Bronchial epithelial cell (primary cell): ENCODE data around the gene HMCN2. TPM values are rescaled to one million over a fixed set of nuclear protein-coding genes. Genes with fewer than 3 reads are reported as not detected.
A peak's percentile ranks its signal among the peaks of the same experiment; 100 is the strongest.

ENCODE experiments used
- DNase-seq: peaks from one replicate; pipeline ENCODE4 v3.0.0-alpha.2; 2010; ENCODE audit warnings: low read depth
- FAIRE-seq: peaks from 2 replicates; lab custom pipeline; 2011; peaks lifted over from hg19 to GRCh38; lab: Jason Lieb, UNC
- H3K27me3 ChIP-seq: 2 replicates; pipeline ENCODE4 v1.5.1; 2011; ENCODE audit warnings: low read length; ENCODE audit not compliant: control insufficient read depth, insufficient read depth
- H3K36me3 ChIP-seq: 2 replicates; pipeline ENCODE4 v1.5.1; 2011; ENCODE audit warnings: low read length; ENCODE audit not compliant: control insufficient read depth, insufficient read depth
- H3K4me3 ChIP-seq: 2 replicates; pipeline ENCODE4 v1.5.1; 2011; ENCODE audit warnings: mild to moderate bottlenecking, low read depth, low read length, control low read depth
- total RNA-seq: library from RNA; depleted of rRNA; stranded (reverse); fragments of >200 nt; gene quantifications from 2 replicates; pipeline ENCODE4 v1.2.1, GENCODE V29; 2014
- TF ChIP-seq, protein P1 (sequence below): IDR thresholded peaks from 2 replicates; pipeline ENCODE4 v1.5.1; 2011; ENCODE audit warnings: mild to moderate bottlenecking, moderate library complexity, low read length, control low read depth, inconsistent platforms; ENCODE audit not compliant: insufficient read depth, severe bottlenecking

Gene HMCN2
- total RNA-seq, 1 donor from 2014 or later = under 0.01 TPM

GRCh38 chr9:130444565-130445221, 179.1 kb downstream of the HMCN2 start, which contains the start of gene ASS1:
TSS of gene ASS1 (plus strand) at chr9:130444961. CDS start at chr9:130452229, 7,268 bp downstream.
- FAIRE-seq = no peak
- Histone ChIP-seq H3K4me3 (peak within 1 kb of the TSS; percentile 62), H3K27me3 (no peaks in the 10 kb centered on the region), H3K36me3 (no peaks in the 10 kb centered on the region)
- TF ChIP-seq, protein P1, sequence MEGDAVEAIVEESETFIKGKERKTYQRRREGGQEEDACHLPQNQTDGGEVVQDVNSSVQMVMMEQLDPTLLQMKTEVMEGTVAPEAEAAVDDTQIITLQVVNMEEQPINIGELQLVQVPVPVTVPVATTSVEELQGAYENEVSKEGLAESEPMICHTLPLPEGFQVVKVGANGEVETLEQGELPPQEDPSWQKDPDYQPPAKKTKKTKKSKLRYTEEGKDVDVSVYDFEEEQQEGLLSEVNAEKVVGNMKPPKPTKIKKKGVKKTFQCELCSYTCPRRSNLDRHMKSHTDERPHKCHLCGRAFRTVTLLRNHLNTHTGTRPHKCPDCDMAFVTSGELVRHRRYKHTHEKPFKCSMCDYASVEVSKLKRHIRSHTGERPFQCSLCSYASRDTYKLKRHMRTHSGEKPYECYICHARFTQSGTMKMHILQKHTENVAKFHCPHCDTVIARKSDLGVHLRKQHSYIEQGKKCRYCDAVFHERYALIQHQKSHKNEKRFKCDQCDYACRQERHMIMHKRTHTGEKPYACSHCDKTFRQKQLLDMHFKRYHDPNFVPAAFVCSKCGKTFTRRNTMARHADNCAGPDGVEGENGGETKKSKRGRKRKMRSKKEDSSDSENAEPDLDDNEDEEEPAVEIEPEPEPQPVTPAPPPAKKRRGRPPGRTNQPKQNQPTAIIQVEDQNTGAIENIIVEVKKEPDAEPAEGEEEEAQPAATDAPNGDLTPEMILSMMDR = no peak
- no peak for DNase-seq

- no peaks in the 10 kb centered on the region for H3K36me3 ChIP-seq
- no peak for FAIRE-seq
- TF ChIP-seq, protein P1 = no peak
- peak overlapping the region; percentile 62 for H3K4me3 ChIP-seq
- peak; percentile 50 for DNase-seq
- no peaks in the 10 kb centered on the region for H3K27me3 ChIP-seq
These were observed 179.9 kb downstream of the HMCN2 start for GRCh38 chr9:130445268-130445983.

DNA sequence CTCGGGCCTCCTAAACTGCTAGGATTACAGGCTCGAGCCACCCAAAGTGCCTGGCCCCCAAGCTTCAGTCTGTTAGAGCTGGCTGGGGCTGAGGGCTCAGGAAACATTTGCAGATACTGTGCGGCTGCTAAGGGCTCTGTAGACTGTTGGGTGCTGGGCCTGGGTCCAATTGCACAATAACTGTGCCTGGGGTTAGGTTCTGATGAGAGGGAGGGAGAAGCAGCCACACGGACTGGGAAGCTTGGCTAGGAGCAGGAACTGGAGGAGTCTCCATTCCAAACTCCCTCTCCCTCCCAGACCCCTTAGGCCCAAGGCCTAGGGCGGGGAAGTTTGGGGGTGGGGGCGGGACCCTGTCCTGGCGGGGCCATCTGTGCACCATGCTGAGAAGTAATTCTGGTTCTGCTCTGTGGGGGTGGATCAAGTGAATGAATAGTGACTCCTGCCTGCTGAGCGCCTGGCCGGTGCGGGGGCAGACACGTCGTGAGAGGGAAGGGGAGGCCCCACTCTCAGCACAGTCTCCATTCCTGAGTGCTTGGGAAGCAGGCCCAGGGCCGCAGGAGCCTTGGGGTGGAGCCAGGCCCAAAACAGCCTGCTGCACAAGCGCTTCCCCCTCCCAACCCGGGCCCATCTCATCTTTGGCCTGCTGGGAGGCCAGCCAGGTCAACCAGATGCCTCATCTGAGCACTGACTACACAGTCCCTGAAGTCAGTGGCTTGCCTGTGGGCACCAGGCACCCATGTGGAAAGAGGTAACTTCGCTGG, 180.7 kb downstream of the HMCN2 start:
- Histone ChIP-seq H3K36me3 (no peaks in the 10 kb centered on the region), H3K27me3 (no peaks in the 10 kb centered on the region), H3K4me3 (peak overlapping the region; percentile 62)
- FAIRE-seq (no peak), DNase-seq (peak; percentile 74)
- TF ChIP-seq, protein P1 = no peak

DNA sequence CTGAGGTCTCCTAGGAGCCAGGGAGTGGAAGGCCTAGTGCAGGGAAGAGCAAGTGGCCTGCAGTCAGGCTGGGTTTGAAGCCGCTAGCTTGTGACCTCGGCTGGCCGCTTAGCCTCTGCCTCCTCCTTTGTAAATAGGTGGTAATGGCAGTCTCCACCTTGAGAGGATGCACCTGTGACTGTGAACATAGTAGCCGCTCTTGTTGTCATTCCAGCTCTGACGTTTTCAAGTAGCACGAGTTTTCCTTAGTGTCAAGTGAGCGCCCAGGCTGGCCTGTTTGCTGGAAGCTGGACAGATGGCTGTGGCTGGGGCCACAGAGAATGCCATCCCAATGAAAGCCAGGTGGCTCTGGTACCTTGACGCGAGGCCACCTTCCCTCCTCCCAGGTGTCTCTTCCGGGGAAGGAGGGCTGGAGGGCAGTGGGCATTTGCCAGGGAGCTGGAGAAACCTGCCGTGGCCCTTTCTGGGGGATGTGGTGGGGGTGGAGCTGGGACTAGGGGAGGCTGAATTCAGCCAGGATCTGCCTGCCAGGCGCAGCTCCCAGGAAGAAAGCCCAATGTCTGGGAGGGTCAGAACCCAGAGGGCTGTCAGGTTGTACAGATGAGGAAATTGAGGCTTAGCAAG, 181.7 kb downstream of the HMCN2 start:
- TF ChIP-seq, protein P1 = no peak
- Histone ChIP-seq H3K4me3 (no peak overlapping the region), H3K27me3 (no peaks in the 10 kb centered on the region), H3K36me3 (no peaks in the 10 kb centered on the region)
- no peak for FAIRE-seq
- DNase-seq = no peak

- peak; percentile 55 for FAIRE-seq
These were observed 182.6 kb downstream of the HMCN2 start for GRCh38 chr9:130448035-130448624.

More at GRCh38 chr9:130448035-130448624, 182.6 kb downstream of the HMCN2 start:
- H3K27me3 ChIP-seq = no peaks in the 10 kb centered on the region
- TF ChIP-seq, protein P1 = no peak
- H3K4me3 ChIP-seq = no peak overlapping the region
- DNase-seq = peak; percentile 13
- no peaks in the 10 kb centered on the region for H3K36me3 ChIP-seq
